HG02973 (cell line): ENCODE data around the gene DGCR2.
"Not testable (repeated sequence)": the region's sequence is repeated elsewhere in the genome, so short reads cannot be mapped to it uniquely, and the experiment has no call there.

ENCODE experiments used
- ATAC-seq: cut with Tn5 transposase; IDR thresholded peaks from one replicate; pipeline ENCODE4 v1.9.1; 2021; ENCODE audit warnings: moderate library complexity; ENCODE audit not compliant: unreplicated experiment

Gene DGCR2

GRCh38 chr22:19084126-19084525 lies 38.1 kb downstream of the DGCR2 start:
- not testable (repeated sequence) for ATAC-seq

DNA sequence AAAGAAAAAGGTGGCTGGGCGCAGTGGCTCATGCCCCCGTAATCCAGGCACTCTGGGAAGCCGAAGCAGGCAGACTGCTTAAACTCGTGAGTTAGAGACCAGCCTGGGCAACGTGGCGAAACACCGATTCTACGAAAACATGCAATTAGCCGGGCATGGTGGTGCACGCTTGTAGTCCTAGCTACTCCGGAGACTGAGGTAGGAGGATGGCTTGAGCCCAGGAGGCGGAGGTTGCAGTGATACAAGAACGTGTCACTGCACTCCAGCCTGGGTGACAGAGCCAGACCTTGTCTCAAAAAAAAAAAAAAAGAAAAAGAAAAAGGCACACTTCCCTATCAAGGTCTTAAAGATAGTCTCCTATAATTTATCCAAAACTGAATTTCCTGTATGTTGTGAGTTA lies 39.4 kb downstream of the DGCR2 start:
- no peak for ATAC-seq

DNA sequence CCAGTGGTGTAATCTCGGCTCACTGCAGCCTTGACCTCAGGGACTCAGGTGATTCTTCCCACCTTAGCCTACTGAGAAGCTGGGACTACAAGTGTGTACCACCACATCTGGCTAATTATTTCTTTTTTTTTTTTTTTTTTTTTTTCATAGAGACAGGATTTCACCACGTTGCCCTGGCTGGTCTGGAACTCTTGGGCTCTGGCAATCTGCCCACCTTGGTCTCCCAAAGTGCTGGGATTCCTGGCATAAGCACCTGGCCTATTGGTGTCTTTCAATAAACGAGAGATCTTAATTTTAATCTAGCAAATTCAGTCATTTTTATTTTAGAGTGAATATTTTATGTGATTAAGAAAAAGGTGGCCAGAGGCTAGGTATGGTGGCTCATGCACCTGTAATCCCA lies 40.1 kb downstream of the DGCR2 start:
- ATAC-seq: no peak

DNA sequence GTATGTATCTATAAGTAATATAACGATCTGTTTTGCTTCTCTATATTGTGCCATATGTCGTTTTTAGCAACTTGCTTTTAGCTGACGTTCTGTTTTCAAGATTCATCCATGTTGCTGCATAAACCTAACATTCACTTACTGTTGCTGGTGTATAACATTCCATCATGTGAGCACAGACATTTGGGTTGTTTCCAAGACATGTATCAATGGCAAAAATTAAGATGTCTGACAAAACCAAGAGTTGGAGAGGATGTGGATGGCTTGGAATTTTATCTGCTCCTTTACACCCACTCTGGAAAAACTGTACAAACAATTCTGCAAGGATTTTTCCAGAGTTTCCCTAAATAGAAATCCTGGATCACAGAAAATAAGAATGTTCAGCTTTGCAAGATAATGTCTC lies 40.9 kb downstream of the DGCR2 start:
- no peak for ATAC-seq

- no peak for ATAC-seq
These were observed 41.4 kb downstream of the DGCR2 start for GRCh38 chr22:19080853-19081252.

- ATAC-seq: no peak
These were observed 42.5 kb downstream of the DGCR2 start for GRCh38 chr22:19079691-19080090.

DNA sequence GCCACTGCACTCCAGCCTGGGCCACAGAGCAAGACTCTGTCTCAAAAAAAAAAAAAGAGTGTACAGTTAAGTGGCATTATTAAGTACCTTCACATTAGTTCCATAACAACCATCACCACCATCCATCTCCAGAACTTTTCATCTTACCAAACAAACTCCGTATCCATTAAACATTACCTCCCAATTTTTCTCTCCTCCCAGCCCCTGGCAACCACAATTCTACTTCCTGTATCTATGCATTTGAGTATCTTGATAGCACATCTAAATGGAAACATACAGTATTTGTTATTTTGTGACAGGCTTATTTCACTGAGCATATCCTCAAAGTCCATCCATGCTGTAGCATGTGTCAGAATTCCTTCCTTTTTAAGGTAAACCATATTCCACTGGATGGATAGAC lies 46.8 kb downstream of the DGCR2 start:
- no peak for ATAC-seq

GRCh38 chr22:19072853-19073252 lies 49.4 kb downstream of the DGCR2 start:
- ATAC-seq: not testable (repeated sequence)

GRCh38 chr22:19070397-19071169 lies 51.6 kb downstream of the DGCR2 start:
- no peak for ATAC-seq

GRCh38 chr22:19069451-19069850 lies 52.8 kb downstream of the DGCR2 start:
- ATAC-seq: no peak

GRCh38 chr22:19068784-19069271 lies 53.4 kb downstream of the DGCR2 start:
- no peak for ATAC-seq

- ATAC-seq: no peak
These were observed 54.4 kb downstream of the DGCR2 start for GRCh38 chr22:19067696-19068348.

- no peak for ATAC-seq
These were observed 55.5 kb downstream of the DGCR2 start for GRCh38 chr22:19066531-19067271.

DNA sequence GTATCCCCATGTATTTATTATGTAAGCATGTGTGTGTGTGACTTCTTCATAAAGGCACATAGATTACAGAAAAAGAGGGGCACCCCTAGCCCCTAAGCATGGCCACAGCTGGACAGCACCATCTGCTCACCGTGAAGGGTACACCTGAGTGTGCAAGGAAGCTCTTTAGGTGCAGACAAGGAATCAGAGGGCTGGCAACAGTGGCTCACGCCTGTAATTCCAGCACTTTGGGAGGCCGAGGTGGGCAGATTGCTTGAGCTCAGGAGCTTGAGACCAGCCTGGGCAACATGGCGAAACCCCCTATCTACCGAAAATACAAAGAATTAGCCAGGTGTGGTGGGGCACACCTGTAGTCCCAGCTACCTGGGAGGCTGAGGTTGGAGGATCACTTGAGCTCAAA lies 56.3 kb downstream of the DGCR2 start:
- no peak for ATAC-seq

DNA sequence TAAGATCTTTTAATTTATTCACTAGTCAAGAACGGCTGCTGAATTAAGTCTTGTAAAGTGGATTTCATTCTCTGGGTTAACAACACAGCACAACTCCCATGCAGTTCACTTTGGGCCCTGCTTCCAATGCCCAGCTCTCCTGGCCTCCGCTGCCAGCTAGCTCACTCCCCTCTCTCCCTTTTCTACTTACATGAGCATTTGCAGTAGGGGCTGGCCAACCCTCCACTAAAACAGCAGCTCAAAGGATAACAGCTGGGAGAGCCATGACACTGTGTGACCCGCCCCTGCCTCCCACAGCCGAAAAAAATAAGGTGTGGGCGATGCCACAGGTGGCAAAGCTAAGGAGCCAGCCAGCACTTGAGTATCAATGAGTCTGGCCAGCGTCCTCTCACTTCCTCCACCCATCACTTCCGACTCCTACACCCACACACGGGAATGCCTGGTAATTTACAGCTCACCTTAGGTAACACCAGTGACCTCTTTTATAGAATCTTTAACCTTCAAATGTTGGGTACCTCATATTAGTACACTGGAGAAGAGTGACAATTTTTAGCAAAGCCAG lies 56.8 kb downstream of the DGCR2 start:
- no peak for ATAC-seq

- ATAC-seq: no peak
These were observed 57.7 kb downstream of the DGCR2 start for GRCh38 chr22:19064354-19065054.

GRCh38 chr22:19063581-19064353 lies 58.4 kb downstream of the DGCR2 start:
- no peak for ATAC-seq

- ATAC-seq: no peak
These were observed 59.3 kb downstream of the DGCR2 start for GRCh38 chr22:19062943-19063308.

DNA sequence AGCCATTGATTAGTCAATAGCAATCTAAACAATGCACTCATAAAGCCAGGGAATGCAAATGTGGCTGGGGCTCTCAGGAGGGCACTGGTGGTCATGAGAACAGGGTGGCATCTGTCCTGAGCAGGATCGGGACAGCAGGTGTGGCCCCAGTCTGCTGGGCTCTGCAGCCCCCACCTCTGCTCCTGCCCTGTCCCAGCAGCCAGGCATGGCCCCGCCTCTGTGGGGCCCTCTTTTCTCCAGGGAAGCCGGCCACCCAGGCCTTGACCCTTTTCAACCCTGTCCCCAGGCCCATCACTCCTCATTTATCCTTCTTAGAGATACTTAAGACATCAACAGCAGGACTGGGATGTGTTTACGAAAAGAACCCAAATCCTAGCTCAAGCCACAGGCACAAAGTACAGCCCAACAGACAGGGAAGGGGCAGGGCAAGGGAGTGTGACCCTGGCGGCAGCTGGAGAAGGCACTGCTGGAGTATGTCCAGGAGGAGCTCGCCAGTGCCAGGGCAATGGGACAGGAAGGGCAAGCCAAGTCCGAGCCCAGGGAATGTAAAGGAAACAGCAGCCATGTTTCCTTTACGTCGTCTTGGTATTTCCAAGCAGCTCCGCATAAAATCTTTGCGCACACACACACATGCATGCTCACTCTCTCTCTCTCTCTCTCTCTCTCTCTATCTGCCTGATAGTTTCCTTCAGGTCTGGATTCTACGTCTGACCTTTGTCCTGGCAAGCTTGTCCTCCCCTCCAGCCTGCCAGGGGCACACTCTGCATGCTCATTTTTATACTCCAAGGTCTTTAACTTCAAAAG lies 59.9 kb downstream of the DGCR2 start:
- ATAC-seq: no peak
